GM18498 (cell line): ENCODE results near the gene ADARB2.

Experiments
- ATAC-seq: cut with Tn5 transposase; IDR thresholded peaks from one replicate; pipeline ENCODE4 v1.9.1; 2021; ENCODE audit warnings: mild to moderate bottlenecking, moderate library complexity; ENCODE audit not compliant: unreplicated experiment

Gene ADARB2

DNA sequence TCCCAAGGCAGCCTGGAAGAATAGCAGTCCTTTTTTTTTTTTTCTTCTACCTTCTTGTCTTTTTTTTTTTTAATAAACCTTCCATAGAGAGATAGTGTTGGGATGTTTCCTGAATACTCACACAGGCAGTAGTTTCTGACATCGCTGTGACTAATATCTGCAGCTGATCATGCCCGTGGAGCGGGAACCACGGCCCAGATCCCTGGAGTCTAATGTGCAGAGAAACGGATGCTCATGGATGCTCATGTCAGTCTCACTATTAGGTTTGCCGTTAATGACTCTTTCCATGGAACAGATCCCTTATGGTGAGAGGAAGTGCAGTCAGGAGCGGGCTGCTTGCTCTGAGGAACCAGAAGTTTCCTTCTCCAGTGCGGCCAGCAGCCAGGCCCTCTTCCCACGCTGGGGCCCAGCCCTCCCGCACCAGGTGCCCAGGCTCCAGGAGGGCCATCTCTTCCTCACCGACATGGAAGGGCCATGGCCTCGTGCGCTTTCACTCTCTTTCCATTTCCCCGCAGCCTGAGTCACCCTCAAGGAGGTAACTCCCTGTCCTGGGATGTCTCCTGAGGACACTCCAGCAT is 548.7 kb downstream of the ADARB2 start:
- no peak for ATAC-seq

DNA sequence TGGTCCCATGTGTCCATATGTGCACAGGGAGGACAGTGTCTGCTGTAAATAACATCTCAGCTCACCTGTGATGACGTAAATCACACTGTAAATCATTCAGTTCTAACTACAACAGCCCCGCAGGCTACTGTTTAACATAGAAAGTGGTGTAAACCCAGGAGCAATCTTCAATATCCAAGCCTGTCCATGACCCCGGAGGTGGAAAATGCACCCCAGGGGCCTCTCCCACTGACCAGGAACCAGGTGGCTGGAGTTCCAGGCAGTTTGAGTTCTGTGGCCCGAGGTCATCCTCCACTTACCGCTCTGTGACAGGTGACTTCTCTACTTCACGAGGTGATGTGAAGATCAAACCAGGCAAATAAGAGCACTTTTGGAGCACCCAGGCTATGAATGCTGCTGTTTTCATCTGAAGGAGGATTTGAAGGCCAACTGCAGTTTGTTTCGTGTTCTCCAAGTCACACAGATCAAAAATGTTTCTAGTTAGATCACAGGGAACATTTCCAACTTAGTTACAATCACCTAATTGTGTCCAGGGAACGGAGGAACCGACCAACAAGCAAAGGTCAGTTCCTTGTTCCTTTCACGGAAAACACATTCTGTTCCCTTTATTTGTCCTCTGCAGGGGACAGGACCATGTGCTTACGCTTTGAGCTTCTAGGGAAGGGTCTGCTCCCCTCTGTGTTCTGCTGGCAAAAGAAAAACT is 549.3 kb downstream of the ADARB2 start:
- no peak for ATAC-seq

DNA sequence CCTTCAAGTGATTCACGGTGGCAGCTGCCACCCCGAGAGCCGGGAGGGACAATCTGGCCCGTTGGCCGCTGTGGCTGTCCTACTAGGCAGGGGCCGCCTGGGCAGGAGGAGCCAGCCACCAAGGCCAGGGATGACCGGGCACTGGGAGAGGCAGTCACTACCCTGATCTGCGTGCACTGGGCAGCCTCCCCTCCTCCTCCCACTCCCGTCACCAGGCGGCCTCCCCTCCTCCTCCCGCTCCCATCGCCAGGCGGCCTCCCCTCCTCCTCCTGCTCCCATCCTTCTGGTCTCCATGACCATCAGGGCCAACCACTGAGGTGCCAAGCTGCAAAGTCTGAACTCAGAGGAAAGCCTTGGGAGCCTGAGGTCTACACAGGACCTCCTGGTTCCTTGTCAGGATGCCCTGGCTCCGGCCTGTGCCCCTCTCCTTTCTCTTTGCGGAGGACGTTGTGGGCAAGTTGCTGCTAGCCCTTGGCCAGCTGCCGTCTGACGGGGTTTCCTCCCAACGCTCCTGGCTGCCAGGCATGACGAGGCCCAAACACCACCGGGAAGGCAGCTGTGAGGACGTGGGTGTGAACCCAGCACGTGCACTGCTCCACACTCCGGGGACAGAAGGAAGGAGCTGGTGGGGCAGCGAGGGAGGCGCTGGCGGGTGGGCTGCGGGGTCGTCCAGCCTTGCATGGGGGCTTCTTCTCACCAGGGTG is 550.0 kb downstream of the ADARB2 start:
- no peak for ATAC-seq

DNA sequence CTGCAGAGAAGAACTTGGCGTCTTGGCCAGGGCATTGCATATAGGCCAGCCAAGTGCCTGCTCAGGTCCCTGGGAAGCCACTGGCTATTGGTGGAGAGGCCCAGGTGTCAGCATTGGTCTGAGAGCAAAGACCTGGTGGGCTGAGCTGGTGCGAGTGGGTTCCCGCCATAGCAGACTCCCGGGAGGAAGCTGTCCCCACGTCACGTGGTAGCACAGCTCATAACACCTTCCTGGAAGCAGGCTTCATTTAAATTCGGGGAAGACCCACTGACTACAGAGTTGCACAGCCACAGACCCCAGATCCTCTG is 550.7 kb downstream of the ADARB2 start:
- ATAC-seq: no peak

DNA sequence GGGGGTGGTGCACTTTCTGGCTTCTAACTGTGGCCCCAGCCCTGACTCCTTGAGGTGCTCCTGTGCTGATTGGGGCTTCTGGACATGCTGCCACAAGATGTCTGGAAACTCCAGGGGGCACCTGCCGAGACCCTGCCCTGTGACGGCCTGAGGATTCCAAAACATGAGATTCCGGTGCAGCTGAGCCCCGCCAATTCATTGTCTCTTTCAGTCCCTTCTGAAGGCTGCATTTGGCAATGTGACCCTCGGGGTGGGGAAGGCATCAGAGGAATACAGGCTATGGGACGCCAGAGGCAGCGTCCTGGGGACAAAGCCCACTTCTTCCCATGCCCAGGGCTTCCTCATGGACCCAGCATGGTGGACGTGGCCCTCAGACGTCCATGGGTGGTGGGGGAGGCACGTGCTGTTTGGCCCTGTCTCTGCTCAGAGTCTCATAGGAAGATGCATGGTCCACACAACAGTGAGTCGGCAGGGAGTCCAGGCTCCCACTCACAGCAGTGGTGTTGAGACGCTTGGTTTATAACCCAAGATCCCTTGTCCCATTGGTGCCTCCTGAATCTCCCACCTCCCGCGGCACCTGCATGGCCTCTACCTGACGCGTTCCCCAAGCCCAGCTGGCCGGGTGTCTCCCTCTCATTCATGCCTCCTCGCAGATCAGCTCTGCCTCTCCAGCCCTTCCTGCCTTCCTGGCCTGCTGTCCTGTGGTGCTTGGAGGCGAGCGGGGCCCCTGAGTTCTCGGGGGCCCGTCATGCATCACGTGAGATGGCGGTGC is 551.2 kb downstream of the ADARB2 start:
- no peak for ATAC-seq

DNA sequence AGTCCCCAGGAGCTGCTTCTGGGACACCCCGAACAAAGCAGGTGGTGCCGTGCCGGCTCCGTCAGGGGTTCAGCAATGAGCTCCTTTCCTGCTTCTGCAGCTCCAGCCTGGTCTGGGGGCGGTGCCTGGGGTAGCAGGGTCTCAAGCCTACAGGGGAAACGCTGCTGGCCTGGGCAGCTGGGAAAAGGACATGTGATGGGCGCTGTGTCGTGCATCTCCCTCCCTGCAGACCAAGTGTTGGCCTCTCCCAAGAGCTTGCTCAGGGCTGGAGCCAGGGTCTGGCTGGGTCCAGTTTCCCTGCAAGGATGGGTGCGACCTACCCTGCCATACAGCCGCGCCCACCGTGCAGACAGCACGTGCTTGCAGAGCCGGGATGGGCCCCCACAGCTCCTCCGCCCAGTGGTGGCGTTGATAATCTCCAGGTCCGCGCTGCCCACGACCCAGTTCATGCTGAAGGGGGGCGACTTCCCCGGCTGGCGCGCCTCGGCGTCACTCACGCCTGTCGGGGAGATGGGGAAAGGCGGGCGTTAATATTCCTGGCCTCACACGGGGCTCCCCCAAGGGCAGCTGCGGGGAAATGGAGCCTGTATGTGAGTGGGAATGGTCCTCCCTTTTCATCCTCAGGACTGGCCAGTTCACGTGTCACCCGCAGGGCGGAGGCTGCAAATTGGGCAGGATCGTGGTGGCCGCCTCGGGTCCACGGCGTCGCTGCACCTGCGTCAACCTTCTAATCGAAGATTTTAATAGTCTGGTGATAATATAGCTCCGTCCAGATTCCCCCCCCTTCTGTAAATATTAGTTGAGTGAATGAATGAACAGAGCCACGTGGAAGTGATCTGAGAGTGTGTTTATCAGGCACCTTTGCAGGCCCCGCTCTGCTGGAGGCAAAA is 552.5 kb downstream of the ADARB2 start:
- ATAC-seq: no peak

DNA sequence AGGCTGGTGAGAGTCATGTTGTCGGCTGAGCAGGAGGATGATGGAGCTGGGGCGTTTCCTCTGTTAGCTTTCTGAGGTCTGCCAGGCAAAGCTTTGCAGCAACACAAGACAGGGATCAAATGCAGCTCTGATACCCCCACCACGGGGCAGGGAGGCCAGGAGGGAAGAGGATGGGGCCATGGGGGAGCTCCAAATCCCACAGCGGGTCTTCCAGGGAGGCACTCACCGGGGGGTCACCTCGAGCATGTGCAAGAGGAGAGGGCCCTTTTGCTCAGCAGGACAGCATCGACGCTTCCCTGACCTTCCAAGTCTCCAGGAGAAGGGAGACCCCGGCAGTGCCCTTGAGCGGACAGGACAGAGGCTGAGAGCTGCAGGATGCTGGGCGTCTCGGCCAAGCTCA is 553.6 kb downstream of the ADARB2 start:
- ATAC-seq: no peak

DNA sequence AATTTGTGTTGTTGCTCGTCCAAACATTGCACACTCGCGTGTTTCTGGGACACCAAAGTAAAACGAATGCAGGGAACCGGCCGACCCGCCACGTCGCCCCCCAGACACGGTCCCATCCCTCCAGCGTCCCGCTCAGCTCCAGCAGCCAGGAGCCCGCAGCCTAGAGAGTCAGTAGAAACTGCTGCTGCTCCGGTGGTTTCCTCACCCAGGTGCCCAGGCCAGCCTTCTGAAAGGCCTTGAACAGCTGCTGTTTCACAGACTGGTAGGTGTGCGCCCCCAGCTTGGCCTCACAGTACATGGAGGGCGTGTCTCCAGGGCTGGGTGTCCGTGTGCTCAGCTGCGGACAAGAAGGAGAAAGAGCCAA is 554.3 kb downstream of the ADARB2 start:
- no peak for ATAC-seq

DNA sequence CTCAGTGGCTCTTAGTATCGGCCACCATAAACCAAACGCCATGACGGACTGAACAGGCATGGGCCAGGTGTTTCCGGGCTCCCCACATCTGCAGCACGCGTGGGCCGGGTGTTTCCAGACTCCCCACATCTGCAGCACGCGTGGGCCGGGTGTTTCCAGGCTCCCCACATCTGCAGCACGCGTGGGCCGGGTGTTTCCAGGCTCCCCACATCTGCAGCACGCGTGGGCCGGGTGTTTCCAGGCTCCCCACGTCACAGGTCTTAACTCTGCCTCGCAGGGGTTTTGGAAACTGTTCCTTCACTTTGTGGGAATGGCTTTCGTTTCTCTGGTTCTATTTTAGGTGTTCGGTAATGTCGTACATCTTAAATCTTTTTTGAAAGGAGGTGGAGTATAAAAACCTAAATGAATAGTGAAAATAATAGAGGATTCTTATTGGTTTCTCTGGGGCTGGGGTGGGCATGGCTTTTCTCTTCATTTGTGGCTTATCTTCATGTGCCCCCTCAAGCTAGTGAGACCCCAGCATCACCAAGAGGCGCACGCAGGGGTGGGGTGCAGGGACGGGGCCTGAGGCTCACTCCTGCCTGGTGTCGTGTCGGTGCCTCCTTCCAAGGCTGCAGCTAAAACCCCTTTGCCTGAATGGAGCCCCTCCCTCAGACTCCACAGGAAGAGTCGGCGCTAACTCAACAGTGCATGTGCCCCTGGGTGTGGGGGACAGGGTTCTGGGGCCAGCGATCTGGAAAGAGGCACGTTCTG is 554.9 kb downstream of the ADARB2 start:
- ATAC-seq: no peak

DNA sequence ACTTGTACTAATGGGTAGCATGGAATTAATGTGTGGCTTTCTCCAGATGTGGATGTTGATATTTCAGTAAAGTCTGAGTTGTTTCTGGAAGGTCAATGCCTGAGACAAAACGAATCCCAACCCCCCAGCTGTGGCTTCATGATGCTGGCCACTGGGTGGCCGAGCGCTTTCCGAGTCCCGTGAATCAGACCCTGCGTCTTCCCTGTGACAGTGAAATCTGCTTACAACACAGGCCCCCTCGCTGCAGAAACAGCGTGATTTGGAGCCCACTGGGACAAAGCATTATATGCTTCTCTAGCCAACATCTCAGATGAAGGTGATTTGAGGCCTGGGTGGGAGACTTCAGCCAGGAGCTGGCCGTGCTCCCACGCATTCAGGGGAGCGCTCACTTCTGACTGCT is 556.5 kb downstream of the ADARB2 start:
- no peak for ATAC-seq

DNA sequence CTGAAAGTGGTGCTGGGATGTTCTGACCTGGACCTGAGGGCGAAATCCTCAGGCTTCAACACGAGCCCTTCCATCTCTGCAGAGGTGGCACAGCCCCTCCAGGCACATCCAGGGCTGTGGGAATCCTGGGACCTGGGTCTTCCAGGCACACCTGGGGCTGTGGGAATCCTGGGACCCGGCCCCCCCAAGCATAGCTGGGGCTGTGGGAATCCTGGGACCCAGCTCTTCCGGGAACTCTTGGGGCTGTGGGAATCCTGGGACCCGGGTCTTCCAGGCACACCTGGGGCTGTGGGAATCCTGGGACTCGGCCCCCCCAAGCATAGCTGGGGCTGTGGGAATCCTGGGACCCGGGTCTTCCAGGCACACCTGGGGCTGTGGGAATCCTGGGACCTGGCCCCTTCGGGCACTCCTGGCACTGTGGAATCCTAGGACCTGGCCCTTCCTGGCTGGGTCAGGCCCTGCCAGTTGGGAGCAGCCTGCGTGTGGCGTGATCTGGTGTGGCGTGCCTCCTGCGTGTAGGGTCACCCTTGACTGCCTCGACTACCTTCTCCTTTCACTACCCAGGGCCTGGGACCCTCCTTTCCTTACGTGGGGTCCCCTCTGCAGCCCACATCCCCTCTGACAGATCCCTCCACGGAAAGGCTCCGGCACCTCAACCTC is 557.1 kb downstream of the ADARB2 start:
- ATAC-seq: no peak

DNA sequence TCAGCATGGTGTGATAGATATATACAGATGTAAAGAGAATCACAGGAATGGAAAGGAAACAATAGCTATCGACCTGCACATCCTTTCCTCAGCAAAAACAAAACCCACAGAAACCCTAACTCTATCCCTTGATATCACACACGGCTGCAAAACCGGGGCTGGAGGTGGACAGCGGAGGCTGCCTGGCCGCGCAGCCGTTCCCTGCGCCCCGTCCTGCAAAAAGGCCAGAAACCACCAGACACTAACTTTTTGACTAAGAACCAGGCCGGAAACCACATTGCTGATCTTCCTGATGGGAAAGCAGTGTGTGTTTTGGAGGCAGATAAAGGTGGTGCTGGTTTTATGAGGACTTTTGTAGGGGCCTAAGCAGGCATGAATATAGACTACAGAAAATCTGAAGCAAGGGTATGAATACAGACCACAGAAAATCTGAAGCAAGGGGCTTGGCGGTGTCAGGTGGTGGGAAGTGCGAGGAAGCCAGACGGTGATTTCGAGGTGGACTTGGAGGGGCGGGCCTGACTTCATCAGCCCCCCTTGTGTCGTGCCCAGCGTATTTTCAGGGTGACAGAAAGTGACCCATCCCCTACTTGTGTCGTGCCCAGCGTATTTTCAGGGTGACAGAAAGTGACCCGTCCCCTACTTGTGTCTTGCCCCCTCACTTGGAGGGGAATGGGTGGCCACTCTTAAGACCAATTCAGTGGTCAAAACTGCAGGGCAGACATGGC is 557.8 kb downstream of the ADARB2 start:
- no peak for ATAC-seq

DNA sequence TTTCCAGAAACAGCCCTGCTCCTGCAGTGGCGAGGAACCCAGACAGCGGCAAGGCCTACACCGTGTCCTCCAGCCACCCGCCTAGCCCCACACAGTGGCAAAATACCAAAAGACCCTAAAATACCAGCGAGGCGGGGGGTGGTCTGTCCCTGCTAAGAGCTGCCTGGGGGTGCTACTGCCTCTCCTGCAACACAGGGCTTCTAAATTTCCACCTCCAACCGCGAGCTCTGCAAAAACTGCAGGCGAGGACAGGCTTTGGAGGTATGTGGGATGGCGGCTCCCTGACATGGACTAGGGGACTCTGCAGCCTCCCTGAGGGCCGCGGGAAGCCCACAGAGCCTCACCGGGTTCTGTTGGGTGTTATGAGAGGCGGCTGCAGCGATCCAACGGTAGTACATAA is 558.8 kb downstream of the ADARB2 start:
- ATAC-seq: no peak

DNA sequence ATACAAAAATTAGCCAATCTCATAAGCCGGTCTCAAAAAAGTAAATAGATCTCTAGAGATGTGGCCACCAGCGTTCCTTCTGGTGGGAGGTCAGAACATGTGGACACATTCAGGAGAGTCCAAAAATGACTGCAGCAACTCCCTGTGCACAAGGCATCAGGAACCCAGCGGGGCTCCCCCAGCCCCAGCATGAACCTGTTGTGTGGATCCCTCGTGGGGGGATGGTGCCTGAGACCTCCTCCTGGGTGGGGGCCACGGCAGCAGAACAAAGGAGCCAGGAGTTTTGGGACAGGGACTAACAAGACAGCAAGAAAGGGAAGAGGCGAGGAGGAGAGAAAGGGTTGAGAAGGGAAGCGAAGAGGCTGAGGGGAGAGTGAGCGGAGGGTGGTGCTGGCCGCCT is 559.4 kb downstream of the ADARB2 start:
- ATAC-seq: no peak

DNA sequence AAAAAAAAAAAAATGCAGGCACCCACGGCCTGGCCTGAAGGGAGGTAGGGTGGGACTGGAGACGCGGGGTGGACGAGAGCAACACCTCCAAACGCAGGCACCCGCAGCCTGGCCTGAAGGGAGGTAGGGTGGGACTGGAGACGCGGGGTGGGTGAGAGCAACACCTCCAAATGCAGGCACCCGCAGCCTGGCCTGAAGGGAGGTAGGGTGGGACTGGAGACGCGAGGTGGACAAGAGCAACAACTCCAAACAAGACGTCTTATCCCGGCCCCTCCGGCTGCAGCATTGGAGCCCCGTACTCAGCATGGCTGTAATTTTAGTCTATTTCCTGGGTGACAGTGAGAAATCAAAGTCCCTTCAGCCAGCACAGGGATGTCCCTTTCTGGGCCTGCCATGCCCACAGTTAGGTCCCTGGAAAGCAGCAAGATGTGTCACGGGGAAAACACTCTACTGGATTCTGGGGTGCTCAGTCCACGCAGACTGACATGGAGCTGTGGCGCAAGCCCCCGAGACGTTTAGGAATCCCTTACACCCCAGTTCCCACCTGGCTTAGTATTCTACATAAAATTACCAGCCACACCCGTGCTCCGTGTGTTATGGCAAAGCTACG is 561.3 kb downstream of the ADARB2 start:
- ATAC-seq: no peak

DNA sequence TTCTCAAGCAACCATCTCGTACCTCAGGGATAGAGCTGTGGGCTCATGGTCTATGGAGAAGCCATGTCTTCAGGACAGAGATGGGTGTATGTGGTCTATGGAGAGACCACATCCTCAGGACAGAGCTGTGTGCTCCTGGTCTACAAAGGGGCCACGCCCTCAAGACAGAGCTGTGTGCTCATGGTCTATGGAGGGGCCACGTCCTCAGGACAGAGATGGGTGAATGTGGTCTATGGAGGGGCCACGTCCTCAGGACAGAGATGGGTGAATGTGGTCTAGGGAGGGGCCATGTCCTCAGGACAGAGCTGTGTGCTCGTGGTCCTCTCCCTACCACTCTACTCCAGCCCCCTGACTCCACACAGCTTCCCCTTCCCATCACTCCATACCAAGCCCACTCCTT is 563.3 kb downstream of the ADARB2 start:
- ATAC-seq: no peak

DNA sequence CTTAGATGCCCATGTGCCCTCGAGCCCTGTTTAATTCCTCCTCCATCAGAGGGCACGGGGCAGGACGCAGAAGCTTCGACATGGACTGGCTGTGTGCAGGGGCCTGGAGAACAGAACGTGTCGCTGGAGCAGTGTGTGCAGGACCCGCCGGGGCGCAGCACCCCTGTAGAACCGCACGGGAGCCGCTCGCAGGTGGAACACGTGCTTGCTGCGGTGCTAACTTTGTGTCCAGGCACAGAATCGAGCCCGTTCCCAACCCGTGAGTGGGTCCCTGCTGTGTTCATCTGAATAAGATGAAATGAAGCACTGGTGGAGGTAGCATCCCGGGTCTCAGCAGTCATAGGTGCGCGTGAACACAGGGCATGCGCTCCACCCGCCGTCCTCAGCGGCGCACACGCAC is 564.2 kb downstream of the ADARB2 start:
- no peak for ATAC-seq

DNA sequence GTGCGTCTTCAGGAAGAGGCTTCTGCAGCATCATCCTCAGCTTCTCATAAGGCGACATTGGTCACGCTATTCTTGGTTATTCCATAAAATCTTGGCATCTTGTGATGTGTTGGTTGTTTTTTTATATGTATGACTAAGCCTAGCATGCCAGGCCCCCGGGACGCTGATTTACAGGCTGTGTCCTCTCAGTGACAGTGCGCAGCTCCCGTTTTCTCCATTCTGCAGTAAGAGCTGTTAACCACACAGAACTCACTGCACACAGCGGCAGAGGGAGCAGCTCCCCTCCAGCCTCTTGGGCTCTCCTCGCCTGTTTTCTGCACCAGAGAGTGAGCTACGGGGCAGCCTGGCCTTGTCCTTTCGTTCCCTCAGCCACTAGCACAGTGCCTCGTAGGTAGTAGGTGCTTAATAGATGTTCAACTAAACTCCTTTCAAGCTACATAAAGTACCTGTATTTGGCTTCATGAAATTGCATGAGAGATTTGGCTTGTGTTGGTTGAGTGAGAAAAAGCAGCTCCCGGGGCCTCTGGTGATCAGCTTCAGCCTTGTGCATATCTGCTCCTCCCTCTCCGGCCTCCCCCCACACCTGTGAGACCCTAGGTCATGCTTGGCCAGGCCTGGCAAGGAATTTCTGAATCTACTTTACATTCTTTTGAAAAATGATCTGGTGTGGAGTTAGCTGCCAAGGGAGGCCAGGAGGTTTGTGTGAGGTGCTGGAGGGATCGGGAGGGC is 564.9 kb downstream of the ADARB2 start:
- no peak for ATAC-seq
